Activated CD4-positive, CD25-positive, alpha-beta regulatory T cell (primary cell): ENCODE data around the gene CLEC19A.

ENCODE experiments used
- DNase-seq, 4 experiments: peaks; one replicate each; lab custom pipeline; 2025; lab: John Stamatoyannopoulos, UW

CLEC19A gene

GRCh38 chr16:19328364-19328763 is 42.8 kb downstream of the CLEC19A start:
- no peak for DNase-seq

- no peak for DNase-seq
Measured at GRCh38 chr16:19329932-19330331, 44.4 kb downstream of the CLEC19A start.

DNA sequence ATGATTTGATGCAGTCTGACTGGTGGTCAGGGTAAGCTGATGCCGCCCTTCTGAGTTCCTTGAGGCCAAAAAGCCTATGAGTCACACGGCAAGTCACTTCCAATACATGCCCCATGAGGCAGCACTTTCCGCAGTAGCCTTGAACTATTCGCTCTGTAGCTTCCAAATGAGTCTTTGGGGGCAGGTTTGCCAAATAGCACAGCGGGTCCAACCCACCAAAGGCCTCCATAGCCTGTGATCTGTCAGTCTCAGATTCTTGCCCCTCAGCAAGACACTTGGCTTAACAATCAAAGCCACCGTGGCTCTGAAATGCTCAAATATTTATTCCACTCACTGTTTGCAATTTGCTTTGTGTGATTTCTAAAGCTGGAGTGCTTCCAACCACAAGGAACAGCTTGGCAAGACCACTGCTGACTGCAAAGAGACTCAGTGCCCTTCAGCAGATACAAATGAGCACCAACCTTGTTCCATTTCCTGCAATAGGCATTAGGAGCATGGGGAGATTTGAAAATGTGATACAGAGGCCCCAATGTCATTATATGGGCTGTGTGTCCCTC is 45.4 kb downstream of the CLEC19A start:
- DNase-seq = no peak

- no peak for DNase-seq
Measured at GRCh38 chr16:19331794-19332193, 46.3 kb downstream of the CLEC19A start.

GRCh38 chr16:19338335-19338734 is 52.8 kb downstream of the CLEC19A start:
- DNase-seq = no peak

DNA sequence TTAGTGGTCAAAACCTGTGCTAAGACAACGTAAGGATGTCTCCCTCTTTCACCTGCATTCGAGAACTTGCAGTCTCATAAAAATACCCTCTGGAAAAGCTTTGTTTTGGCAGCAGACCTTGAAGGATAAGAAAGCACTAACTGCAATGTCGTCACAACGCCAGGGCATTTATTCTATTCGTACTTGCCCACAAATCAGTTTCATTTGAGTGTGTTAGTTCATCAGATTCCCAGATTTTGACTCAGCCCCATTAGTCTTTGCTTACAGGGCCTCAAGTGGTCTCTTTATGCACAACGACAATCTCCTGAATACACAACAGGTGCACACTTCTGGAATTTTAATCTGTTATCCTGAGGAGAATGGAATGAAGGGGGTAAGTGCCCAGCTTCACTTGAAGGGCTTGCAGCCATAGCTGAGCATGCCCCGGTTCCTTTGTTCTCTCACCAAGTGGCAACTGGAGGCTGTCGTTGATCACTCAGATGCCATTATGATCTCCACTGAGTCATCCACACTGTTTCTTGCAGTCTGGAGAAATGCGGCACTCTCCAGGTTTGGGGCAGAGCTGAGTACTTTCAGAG is 58.8 kb downstream of the CLEC19A start:
- no peak for DNase-seq

- DNase-seq = no peak
Measured at GRCh38 chr16:19344980-19345379, 59.4 kb downstream of the CLEC19A start.

- no peak for DNase-seq
Measured at GRCh38 chr16:19346335-19346922, 60.9 kb downstream of the CLEC19A start.

DNA sequence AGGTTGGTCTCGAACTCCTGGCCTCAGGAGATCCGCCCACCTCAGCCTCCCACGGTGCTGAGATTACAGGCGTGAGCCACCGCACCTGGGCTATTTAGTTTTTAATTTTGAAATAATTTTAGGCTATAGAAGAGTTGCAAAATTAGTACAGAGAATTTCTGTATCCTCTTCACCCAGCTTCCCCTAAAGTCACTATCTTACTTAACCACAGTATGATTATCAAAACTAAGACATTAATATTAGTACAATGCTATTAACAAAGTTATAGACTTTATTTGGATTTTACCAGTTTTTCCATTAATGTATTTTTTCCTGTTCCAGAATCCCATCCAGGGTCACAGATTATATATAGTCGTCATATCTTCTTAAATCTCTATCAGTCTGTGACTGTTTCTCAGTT is 62.6 kb downstream of the CLEC19A start:
- no peak for DNase-seq

DNA sequence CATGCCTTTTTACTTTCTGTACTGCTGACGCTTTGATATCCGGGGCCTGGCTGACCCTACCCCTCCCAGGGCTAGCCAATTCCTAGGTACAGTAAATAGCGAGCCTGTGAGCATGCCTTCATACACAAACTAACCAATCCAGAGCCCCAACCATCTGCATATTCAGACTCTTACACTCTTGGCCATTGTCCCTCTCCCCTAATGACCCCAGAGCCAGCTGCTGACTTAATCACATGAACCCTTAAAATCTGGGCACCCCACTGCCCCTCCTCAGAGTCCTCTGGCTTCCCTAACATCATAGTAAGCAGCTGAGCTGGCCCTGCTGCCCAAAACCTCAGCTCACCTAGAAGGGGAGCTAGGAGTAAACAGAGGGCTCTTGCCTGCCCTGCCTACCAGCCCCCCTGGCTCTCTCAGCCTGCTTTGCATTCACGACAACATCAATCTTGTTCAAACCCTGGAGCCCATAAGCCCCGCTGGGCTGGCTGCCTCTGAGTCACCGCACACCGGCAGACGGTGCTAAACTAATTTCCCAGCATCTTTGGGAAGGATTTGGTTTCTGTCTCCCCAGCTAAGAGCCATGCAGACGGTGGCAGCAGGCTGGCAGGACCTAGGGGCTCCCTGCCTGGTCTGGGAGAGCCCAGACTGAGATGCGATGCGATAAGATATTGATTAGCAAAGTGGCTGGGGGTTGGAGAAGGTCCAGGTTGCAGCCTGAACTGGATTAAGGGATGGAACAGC is 63.2 kb downstream of the CLEC19A start:
- DNase-seq = no peak

GRCh38 chr16:19354371-19354770 is 68.8 kb downstream of the CLEC19A start:
- no peak for DNase-seq

GRCh38 chr16:19356024-19356952 is 70.8 kb downstream of the CLEC19A start:
- DNase-seq = no peak

- no peak for DNase-seq
Measured at GRCh38 chr16:19359556-19359955, 74.0 kb downstream of the CLEC19A start.
